Stimulated activated CD4-positive, alpha-beta T cell treated with anti-CD3 and anti-CD28 coated beads, Interleukin-12 subunit alpha, Interleukin-12 subunit beta, amount 100 ng/mL, for 4 hours (primary cell): ENCODE measurements around the gene KLHDC1.
"Not testable (repeated sequence)": the region's sequence is repeated elsewhere in the genome, so short reads cannot be mapped to it uniquely, and the experiment has no call there.

Experiments used
- DNase-seq: peaks from one replicate; pipeline ENCODE4 v3.0.0-alpha.2; 2020

The KLHDC1 gene, protein sequence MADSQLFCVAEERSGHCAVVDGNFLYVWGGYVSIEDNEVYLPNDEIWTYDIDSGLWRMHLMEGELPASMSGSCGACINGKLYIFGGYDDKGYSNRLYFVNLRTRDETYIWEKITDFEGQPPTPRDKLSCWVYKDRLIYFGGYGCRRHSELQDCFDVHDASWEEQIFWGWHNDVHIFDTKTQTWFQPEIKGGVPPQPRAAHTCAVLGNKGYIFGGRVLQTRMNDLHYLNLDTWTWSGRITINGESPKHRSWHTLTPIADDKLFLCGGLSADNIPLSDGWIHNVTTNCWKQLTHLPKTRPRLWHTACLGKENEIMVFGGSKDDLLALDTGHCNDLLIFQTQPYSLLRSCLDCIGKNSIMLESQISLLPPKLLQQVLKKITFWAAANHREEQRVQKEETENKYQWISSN

DNA sequence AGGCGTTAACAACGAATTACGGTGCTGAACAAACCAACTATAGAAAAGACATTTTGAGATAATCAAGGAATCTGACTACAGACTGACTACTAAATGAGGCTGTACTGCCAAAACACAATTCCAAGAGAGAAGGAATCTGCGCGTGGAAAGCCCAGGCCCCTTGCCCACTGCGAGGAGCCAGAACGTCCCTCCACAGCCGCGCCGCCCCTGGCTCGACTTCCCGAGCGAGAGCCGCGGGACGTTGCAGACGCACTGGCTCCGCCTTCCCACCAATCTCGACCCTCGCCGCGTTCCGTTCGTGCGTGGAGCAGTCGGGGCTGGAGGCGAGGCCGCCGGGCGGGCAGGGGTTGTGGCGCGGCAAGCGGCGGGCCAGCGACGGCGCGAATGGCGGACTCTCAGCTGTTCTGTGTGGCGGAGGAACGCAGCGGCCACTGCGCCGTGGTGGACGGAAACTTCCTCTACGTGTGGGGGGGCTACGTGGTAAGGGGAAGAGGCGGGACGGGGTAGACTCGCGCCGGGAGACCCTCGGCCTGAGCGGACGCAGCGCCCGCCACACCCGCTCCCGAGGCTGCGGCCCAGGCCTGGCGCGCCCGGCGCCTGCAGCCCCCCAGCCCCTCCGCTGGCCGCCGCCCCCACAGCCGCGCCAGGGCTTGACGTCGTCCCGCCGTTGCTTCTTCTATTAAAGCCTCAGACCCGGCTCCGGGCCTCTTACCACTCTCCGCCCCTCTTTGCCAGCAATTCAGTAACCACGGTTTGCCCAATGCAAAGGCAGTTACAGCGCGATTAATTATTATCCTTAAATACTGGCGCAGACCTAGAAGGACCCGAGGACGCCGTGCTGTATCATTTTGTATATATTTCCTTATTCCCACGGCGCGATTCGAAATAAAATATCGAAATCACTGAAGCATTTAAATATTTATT lies at the start of gene KLHDC1:
KLHDC1 (plus strand) TSS at position 310 of the 924 bp plus-strand sequence; CDS start at position 385, 75 bp downstream.
- peak; percentile 74 for DNase-seq

DNA sequence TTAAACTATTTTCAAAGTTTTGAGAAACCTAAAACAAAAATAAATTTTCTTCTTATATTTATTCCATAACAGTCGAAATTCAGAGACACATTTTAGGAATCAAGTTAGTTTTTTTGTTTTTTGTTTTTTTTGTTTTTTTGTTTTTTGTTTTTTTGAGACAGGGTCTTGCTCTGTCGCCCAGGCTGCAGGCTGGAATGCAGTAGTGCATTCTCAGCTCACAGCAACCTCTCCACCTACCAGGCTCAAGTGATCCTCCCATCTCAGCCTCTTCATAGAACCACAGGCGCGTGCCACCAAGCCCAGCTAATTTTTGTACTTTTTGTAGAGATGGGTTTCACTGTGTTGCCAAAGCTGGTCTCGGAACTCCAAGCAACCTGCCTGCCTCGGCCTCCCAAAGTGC lies 39.4 kb upstream of the KLHDC1 start:
- no peak for DNase-seq

DNA sequence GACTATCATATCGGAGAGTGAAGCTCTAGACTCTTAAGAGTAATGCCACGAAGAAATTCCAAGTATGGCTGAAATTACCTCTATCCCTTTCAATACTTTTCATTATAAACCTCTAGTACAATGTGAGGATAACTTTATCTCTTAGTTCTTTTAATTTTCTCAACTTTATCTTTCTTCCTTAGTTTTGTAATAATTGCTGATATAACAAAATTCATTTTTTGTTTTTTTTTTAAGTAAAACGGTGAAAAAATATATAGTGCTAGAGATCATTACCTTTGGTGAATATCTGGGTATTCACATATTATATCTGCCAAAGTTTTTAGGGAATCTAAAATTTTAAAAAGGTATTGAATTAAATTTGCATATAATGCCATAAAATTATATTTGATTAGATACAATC lies 38.4 kb upstream of the KLHDC1 start:
- no peak for DNase-seq

DNA sequence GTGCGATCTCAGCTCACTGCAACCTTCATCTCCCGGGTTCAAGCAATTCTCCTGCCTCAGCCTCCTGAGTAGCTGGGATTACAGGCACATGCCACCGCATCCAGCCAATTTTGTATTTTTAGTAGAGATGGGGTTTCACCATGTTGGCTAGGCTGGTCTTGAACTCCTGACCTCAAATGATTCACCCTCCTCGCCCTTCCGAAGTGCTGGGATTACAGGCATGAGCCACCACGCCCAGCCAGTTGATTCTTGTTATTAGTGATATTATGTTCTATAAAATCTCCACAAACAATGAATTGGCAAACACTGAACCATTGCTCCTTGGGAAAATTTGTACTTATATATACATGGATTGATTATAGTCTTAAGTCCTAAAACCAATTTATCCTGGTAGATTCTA lies 35.4 kb upstream of the KLHDC1 start:
- DNase-seq: not testable (repeated sequence)

DNA sequence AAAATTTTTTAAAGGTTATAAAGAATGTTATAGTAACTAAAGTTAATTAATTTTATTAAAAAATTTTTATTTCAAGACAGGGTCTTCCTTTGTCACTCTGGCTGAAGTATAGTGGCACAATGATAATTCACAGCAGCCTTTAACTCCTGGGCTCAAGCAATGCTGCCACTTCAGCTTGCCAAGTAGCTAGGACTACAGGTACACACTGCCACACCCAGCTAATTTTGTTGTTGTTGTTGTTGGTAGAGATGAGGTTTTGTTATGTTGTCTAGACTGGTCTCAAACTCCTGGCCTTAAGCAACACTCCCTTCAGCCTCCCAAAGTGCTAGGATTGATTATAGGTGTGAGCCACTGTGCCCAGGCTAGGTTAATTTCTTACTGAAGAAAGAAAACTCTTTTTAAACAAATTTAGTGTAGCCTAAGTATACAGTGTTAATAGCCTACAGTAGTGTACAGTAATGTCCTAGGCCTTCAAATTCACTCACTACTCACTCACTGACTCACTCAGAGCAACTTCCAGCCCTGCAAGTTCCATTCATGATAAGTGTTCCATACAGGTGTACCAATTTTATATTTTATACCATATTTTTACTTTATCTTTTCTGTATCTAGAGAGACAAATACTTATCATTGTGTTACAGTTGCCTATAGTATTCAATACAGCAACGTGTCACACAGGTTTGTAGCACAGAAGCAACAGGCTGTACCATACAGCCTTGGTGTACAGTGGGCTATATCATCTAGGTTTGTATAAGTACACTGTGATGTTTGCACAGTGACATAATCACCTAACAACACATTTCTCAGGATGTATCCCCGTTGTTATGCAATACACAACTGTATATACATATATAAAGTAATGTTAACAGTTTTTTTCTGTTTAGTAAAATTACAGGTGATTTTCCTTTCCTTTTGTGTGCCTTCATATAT lies 33.1 kb upstream of the KLHDC1 start:
- DNase-seq: no peak

DNA sequence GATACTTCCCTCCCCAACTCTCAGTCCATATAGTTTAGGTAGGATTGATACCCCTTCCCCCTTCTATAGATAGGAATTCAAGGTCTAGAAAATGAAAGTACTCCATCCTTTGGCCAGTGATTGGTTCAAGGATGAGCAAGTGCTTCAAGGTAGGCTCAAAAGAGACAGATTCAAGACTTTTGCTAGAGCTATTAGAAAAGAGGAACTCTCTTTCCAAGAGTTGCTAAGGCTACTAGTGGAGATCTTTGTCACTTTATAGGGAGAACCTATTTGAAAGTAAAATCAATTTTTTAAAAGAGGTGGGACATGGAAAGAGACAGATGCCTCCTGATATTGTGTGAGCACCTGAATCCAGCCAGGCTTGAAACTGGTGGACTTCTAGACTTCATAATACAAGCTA lies 22.4 kb upstream of the KLHDC1 start:
- no peak for DNase-seq

DNA sequence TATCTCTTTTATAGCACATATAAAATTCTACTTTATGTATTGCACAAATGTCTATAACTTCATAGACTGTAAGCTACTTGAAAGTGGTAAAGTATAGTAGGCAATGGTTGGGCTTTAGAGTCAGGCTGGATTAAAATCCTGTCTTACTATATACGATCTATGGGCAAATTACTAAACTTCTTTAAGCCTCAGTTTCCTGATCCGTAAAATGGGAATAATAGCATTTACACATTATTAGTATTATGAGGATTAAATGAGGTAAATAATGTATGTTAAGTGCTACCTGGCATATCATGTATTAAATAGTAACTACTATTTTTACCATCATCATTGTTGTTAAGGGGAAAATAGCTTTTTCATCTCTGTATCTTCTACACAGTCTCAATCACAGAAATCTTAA lies 19.3 kb upstream of the KLHDC1 start:
- DNase-seq: no peak

DNA sequence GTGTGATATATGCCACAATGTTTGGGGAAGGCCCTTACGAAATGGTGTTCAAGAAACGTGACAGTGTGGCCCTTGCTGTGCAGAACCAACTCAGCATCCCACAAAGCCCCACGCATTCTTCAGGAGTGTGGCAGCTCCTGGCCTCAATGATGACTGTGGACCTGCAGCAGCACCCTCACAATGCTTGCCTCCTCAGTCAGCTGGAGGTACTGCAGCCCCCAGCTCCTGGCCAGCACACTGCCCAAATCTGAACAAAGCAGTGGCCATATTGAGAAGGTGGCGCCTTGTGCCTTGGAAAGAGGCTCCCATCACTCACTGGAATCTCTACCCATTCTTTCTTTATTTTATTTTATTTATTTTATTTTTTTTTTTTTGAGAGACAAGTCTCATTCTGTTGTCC lies 15.3 kb upstream of the KLHDC1 start:
- no peak for DNase-seq

DNA sequence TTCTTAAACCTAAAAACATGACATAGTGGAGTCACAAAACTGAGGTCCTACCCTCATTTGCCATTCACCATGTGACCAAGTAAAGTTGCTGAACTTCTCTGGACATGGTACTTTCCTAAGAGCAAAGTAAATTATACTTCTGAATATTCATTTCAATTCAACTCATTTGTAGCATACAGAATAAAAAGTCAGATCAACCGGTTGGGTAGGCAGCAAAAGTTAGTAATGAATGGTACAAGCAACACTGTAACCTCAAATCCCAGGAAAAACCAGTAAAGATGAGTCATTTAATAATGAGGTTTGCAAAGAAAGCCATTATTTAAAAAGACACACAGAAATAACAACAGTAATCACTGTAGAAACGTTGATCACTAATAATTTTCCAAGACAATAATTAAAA lies 13.6 kb upstream of the KLHDC1 start:
- DNase-seq: no peak

DNA sequence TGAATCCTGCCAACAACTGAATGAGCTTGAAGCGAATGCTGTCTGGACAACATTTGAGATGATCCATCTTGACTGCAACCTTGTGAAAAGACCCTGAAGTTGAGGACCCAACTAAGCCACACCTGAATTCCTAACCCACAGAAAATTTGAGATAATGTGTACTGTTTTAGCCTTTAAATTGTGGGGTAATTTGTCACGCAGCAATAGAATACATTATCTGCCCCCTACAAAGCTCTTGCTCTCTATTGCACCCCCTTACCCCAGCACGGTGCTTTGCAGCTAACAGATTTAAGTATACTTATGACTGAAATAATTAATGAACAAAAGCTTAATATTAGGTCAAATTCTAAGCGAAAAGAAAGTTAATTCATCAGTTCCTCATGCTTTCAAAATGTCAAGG lies 6.5 kb upstream of the KLHDC1 start:
- DNase-seq: no peak

DNA sequence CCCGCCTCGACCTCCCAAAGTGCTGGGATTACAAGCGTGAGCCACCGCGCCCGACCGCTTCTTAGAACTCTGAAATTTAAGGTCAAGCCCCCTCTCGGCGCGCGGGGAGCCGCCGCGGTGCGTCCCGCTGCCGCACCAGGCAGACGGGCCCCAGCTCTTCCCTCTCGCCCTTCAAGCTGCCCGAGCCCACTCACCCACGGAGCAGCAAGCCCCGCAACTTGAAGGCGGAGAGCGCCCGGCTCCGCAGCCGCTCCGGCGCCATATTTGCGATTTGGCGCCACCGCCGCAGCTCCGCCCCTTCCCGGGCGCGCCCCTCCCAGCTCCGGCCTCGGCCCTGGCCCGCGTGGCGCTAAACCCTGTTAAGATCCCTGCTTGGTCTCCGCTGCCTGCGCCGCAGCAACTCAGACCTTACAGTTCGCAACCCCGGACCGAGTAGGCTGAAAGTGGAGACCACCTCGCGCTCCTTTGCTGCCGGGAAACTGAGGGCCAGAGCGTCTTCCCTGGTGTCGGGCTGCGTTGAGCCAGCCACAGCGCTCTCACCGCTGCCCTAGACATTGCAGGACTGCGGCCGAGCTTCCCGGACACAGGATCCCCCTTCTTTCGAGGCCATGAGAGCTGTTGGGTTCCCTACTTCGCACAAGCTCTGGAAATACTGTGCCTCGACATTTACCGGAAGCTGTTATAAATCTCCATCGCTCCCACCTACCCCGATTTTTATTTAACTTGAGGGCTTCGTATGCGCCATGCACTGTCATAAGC lies 4.8 kb upstream of the KLHDC1 start, which contains the start of gene POLE2:
POLE2 (minus strand) TSS at position 273 of the 759 bp plus-strand sequence; CDS start at position 262, 11 bp downstream.
- peak; percentile 80 for DNase-seq

DNA sequence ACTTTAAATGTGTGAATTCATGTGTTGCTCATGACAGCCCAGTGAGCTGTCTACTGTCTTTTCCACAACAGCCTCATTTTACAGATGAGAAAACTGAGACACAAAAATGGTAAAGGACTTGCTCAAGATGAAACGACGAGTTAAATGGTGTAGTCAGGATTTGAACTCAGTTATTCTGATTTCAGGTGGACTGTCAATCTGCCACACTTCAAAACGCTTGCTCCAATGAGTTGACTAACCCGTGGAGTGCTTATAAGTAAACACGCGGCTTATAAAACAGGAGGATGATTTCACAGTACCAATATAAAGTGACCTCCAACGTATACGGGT lies 4.3 kb upstream of the KLHDC1 start:
- DNase-seq: no peak

DNA sequence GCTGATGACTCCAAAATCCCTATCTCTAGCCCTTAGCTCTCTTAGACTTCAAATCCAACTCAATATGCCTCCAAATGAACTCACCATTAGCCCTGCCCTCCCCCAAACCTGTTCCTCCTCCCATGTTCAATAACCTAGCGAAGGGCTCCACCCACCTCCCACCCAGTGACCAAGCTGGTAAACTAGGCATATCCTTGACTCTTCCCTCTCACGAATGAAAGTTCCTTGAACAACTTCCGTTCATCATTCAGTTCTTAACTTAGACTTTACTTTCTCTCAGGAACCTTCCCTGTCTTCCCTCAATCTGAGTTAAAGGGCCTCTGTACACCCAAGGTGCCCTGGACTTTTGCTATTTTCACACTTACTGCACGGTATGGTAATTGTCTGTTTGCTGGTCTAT lies 1.9 kb upstream of the KLHDC1 start:
- DNase-seq: no peak

DNA sequence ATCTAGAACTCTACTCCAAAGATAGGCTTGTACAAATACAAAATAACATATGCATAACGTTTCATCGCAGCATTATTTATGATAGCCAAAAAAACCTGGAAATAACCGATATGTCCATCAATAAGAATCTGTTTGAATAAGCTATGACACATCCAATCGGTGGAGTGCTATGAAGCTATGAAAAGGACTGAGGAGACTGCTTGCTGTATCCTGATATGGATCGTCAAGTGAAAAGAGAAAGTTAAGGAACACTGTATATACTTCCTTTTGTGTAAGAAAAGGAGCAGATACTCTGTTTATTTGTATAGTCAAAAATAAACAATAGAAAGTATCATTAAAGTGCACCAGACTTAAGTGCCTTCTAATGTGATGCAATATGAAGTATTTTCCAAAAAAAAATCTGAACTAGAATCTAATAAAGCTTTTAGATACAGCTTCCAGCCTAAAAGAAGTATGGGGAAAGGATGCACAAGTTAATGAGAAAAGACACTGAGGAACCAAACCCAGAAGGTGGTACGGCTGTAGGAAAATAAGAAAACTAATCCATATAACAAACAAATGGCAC lies 645 bp upstream of the KLHDC1 start:
- no peak for DNase-seq

DNA sequence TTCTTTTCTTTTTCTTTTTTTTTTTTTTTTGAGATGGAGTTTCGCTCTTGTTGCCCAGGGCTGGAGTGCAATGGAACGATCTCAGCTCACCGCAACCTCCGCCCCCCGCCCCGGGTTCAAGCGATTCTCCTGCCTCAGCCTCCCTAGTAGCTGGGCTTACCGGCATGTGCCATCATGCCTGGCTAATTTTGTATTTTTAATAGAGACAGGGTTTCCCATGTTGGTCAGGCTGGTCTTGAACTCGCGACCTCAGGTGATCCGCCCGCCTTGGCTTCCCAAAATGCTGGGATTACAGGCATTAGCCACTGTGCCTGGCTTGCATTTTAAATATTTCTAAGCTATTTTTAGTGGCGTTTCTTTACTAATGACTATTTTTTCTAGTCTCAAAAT lies 810 bp downstream of the KLHDC1 start:
- not testable (repeated sequence) for DNase-seq

DNA sequence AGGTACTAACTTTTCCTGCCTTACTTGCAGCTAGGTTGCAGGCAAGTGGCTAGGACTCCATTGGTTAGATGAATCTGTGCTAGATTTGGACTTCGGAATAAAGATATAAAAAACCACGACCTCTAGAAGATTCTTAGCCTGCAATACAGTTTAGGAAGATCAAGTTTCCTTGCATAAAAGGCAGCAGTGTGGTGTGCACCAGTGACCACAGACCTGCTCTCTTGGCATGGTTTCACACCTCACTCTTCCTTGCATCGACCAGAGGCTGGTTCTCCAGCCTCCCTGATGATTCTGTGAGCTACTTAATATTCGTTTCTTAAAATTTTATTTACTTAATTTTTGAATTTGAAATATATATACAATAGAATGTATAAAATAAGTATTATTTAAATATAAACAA lies 9.8 kb downstream of the KLHDC1 start:
- DNase-seq: no peak

DNA sequence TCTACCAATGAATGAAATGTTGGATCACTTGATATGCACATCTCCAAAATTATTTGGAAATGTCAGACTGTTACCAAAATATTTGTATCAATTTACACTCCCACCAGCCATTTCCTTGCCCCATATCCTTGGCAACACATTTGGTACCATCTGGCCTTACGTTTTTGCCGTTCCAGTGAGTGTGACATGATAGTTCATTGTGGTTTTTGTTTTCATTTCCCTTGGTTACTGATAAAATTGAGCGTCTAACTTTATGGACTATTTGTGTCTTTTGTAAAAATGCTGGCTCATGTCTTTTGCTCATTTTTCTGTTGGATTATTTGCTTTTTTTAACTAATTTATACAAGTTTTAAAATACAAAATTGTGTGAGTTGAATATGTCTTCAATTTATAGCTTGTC lies 11.0 kb downstream of the KLHDC1 start:
- DNase-seq: no peak

DNA sequence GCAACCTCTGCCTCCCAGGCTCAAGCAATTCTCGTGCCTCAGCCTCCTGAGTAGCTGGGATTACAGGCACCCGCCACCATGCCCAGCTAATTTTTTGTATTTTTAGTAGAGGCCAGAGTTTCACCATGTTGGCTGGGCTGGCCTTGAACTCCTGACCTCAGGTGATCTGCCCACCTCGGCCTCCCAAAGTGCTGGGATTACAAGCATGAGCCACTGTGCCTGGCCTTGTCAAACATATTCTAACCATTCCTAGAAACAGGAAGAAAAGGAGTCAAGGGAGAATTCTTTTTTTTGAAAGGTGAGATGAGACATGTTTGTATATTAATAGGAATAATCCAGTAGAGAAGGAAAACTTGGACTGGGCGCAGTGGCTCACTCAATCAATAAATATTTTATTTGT lies 11.6 kb downstream of the KLHDC1 start:
- not testable (repeated sequence) for DNase-seq

DNA sequence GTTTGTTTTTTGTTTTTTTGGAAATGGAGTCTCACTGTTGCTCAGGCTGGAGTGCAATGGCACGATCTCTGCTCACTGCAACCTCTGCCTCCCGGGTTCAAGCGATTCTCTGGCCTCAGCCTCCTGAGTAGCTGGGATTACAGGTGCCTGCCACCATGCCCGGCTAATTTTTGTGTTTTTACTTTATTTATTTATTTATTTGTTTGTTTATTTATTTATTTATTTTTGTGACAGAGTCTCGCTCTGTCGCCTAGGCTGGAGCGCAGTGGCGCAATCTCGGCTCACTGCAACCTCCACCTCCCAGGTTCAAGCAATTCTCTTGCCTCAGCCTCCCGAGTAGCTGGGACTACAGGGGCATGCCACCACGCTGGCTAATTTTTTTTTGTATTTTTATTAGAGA lies 18.1 kb downstream of the KLHDC1 start:
- DNase-seq: not testable (repeated sequence)

DNA sequence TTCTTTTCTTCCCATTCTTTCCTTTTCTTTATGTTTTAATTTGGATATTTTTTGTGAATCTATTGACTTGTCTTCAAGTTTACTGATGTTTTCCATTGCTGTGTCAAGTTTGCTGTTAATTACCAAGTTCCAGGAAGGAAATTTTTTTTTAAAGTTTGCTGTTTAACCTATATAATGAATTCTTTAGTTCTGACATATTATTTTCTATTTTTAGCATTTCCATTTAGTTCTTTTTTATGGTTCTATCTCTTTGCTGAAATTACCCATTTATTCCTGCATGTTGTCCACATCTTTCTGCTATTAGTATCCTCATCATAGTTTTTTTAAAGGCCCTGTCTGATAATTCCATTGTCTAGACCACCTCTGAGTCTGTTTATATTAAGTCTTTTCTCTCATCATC lies 27.8 kb downstream of the KLHDC1 start:
- DNase-seq: no peak

DNA sequence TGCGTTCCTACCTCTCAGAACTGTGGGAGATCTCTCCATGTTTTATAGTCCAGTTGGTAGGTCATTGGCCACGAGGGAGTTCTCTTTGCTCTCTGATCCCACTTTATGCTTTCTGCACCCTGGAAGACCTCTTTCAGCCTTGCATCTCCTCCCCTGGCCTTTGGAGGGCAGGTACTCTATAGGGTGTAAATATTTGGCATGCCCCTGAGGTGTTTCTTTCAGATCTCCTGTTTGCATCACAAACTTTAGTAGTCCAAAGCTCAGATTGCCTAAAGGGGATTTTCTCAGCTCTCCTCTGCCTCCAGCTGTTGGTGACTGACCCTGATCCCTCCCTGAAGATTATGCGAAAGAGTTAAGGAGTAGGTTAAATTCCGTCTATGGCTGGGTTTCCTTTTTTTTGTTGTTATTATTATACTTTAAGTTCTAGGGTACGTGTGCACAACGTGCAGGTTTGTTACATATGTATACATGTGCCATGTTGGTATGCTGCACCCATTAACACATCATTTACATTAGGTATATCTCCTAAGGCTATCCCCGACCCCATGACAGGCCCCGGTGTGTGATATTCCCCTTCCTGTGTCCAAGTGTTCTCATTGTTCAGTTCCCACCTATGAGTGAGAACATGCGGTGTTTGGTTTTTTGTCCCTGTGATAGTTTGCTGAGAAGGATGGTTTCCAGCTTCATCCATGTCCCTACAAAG lies 29.0 kb downstream of the KLHDC1 start:
- not testable (repeated sequence) for DNase-seq
